HG02623 (cell line): ENCODE results near the gene SMARCA2.

Experiments
- ATAC-seq: cut with Tn5 transposase; IDR thresholded peaks from one replicate; pipeline ENCODE4 v1.9.1; 2021; ENCODE audit warnings: moderate library complexity; ENCODE audit not compliant: unreplicated experiment

The SMARCA2 gene

GRCh38 chr9:2086971-2087370 lies 71.8 kb downstream of the SMARCA2 start:
- ATAC-seq = no peak

- ATAC-seq = peak; percentile 65
These were observed 72.6 kb downstream of the SMARCA2 start for GRCh38 chr9:2087500-2088313.

- ATAC-seq = no peak
These were observed 78.9 kb downstream of the SMARCA2 start for GRCh38 chr9:2093920-2094597.

DNA sequence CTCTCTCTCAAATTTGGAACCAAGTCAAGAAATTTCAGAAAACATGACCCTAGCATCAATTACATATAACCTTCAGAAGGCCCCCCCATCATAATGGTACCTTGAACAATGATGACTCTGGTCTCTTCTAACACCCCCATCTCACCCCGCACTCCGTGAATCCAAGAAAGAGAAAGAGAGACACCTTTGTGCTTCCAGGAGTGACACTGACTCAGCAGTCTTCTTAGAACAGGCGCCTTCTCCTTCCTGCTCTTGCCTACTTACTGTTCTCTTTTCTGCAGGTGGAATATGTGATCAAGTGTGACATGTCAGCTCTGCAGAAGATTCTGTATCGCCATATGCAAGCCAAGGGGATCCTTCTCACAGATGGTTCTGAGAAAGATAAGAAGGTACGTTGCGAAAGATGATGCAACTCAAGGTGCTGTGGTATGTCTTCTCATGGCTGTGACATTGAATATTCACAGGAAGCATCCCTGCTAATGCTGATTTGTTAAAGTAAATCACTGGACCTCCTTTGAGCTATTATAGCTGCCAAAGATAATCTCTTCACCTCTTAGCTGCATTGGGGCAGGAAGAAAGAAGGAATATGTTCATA lies 81.3 kb downstream of the SMARCA2 start:
- ATAC-seq = no peak

DNA sequence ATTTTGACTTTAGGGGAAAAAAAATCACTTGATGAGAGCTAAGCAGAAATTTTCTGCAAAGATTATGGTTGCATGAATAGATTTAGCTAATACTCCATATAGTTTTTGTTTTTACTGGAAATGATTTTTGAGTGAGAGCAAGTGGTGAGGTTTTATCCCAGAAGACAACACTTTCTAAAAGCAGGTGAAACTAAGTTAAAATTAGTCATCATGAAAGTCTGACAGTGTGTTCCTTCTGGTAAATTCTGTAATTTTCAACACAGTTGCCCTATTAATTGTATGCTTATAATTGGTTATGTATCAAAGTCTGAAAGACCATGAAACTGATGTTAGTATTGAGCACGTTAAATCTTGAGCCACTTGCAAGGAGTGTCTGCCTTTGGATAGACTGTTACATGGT lies 91.5 kb downstream of the SMARCA2 start:
- ATAC-seq = no peak

DNA sequence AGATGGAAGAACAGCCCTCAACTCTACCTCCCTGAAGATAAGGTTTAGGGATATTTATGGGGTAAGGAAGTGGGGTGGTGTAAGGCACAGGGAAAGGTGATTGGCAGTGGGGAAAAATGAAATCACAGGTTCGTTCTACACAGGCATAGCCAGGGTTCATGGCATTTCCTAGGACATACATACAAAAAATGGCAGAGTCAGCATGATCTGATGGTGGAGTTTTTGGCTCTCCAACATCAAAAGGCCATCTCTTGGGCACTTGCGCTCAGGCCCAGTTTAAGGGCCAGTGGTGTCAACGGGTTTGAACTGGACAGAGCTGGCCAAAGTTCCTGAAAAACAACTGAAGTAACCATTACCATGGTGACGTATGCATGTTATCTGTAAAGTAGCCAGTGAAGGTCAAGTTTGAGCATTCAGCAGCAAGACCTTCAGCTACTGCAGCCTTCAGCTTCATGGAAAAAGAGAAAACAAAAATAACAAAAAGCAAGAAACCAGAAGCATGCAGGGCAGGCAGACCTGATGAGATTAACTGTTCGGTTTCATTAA lies 92.8 kb downstream of the SMARCA2 start:
- ATAC-seq = no peak

DNA sequence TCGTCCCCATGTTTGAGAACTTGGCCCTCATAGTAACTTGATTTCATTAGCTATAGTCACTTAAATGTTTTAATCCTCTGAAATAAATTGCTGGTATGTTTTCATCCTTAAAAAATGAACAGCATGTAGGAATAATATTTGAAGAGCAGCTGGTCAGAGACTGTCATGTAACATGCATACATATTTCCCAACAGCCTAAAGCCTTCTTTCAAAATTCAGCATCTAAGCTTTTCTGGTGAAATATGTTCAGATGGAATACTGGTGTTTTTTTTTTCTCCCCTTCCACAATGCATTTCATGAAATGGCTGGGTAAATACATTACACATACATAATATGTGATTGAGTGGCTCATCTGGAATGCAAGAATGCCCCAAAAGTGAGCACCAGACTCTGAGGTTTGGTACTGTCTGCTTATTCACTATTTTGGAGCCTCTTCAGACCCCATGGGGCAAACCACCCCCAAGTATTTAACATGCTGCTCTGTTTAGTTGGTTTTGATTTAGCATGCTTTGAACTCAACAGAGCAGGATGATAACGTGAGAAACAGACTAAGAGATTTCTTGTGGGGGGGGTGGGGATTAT lies 94.0 kb downstream of the SMARCA2 start:
- ATAC-seq = no peak

GRCh38 chr9:2110036-2110435 lies 94.9 kb downstream of the SMARCA2 start:
- ATAC-seq = no peak

- ATAC-seq = no peak
These were observed 100.9 kb downstream of the SMARCA2 start for GRCh38 chr9:2116073-2116472.

DNA sequence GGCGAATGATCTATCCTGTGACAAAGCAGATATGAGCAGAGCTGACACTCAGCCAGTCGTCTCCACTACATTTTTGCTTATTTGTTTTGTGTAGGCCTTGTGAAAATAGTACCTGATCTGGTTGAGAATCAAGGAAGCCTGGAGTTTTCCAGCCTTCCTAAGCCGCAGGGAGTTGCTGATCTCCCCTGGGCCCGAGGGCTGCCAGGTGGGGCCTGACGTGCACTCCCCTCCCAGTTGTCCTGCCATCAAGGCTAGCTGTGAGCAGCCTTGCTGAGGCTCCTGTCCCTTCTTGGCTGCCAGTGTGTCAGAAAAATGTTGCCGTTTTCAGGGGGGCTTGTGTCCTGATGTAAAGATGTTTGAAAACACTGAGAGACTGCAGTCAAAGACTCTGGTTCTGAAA lies 102.4 kb downstream of the SMARCA2 start:
- ATAC-seq = no peak

DNA sequence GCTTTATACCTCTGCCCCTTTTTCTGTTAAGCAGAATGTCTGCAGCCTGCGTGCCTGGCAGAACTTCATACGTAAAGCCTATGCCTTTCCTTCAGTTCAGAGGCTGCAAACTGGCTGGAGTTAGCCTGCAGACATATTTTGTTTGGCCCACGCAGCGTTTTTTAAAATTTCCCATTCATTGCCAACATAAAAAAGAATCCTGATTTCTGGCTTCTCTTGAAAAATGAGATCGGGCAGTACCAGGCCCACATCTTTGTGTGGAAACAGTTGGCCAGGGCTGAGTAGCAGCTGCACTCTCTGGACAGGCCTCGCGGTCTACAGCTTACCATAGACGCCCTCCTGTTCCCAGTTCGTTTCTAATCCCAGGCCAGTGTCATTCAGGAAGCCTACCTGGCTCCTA lies 104.4 kb downstream of the SMARCA2 start:
- ATAC-seq = no peak

DNA sequence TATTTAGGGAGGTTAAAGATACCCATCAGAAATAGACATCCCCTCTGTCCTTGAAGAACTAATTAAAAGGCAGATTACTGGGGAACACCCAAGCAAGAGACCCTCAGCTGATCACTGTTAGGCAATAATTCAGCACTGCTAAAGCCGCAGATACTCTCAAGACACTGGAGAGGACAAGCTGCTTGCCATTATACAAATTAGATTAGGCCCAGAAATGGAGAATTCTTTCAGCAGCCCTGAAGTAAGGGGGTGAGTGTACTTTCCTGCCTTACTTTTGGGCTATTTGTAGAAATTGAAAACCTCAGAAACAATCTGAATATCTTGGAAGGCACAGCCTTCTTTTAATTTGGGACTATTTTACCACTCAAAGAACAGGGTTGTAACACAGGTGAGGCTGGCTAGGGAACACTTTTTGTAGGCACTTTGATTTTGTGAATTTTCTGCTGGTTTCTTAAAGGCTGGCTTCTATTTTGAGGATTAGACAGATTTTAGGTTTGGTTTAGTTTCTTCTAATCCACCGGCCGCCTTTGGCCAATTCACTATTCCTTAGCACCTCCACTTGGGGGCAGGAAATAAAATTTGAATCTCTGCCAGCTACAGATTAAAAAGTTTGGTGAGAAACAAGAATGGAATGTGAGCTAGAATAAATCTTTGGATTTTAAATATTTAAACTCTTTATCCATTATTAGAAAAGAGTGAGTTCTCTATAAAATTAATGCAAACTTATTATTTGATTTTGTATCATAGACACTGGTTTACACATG lies 106.0 kb downstream of the SMARCA2 start:
- ATAC-seq = no peak

- ATAC-seq = no peak
These were observed 107.2 kb downstream of the SMARCA2 start for GRCh38 chr9:2122299-2122698.

- peak; percentile 95 for ATAC-seq
These were observed 110.8 kb downstream of the SMARCA2 start for GRCh38 chr9:2125906-2126305.

DNA sequence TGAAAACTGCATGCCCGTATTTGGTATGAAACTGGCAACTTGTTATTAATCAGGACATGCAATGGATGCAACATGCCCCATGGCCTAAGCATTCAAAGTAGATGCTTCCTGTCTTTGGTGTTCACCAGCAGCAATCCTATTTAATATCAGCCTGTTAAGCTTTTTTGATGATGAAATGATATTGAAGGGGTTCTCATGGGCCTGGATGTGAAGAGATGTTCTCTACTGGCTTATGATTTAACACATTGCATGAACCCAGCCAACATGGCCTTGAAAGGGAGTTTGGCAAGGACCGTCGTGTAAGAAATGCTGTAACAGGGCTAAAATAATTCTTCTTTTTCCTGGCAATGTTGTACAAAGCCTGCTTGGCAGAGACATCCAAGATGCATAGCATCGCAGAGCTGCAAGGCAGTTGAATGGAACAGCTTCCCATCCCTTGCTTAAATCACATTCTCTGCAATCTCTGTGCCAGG lies 111.2 kb downstream of the SMARCA2 start:
- no peak for ATAC-seq

- ATAC-seq = no peak
These were observed 112.3 kb downstream of the SMARCA2 start for GRCh38 chr9:2127486-2127885.

GRCh38 chr9:2128141-2128540 lies 113.0 kb downstream of the SMARCA2 start:
- ATAC-seq = no peak

DNA sequence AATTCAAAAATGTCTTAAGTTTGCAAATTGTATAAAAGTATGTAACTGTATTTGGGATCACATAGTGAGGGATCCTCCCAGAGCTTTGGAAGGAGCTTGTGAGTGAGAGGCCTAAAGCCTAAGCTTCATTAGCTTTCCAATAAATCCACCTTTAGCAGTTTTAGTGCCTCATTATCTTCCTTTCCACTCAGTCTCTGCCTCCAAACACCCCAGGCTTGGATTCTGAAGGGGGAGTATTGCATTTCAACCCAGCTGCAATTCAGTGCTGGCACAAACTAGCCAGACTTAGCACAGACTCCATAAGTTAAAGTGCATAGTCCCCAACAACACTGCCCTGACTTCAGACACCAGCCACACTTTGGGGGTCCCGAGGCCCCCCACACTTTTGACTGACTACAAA lies 113.5 kb downstream of the SMARCA2 start:
- ATAC-seq = no peak

- ATAC-seq = no peak
These were observed 115.8 kb downstream of the SMARCA2 start for GRCh38 chr9:2130941-2131340.

DNA sequence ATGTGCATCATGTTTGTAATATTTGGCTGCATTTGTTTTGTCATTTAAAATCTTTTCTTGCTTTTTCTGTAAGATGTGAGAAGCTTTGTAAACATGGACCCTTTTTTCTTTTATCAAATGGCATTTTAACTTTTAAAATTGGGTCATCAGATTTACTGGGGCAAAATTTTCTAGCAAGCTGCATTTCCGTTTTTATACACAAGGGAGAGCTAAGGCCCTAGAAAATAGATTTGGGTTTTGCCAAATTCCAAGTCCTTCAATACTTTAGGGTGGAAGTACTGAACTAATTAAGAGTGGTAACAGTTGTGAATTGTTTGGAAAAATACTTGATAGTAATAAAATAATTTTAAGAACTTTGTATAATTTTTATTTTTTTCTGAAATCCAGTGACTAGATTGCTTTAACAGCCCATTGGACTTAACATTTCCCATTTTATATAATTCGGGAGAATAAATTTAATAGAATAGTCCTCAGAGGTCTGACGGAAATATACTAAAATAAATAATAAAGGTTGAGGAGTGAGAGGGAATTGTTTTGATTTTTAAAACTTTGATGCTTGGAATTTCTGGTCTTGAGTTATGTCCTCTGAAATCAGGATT lies 117.4 kb downstream of the SMARCA2 start:
- no peak for ATAC-seq
